ENCODE results near the gene ABLIM3.

DNA sequence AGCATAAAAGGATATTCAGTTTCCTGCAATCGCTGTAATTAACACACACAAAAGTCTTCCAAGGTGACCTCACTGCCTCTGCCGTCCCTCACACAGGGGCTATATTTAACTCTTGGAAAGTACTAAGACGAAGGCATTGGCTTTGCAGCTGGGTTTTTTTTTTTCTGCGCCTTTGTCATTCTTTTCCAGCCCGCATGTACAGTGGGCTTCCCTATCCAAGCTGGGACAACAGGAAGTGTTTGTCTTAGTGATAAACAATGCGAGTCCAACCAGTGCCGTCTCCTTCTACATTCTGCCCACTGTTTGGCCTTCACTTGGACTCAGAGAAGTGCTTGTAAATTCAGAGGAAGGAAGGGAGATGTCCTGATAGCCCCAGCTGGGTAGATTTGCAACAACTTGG is 148.0 kb downstream of the ABLIM3 start:
- TF ChIP-seq, protein P1, sequence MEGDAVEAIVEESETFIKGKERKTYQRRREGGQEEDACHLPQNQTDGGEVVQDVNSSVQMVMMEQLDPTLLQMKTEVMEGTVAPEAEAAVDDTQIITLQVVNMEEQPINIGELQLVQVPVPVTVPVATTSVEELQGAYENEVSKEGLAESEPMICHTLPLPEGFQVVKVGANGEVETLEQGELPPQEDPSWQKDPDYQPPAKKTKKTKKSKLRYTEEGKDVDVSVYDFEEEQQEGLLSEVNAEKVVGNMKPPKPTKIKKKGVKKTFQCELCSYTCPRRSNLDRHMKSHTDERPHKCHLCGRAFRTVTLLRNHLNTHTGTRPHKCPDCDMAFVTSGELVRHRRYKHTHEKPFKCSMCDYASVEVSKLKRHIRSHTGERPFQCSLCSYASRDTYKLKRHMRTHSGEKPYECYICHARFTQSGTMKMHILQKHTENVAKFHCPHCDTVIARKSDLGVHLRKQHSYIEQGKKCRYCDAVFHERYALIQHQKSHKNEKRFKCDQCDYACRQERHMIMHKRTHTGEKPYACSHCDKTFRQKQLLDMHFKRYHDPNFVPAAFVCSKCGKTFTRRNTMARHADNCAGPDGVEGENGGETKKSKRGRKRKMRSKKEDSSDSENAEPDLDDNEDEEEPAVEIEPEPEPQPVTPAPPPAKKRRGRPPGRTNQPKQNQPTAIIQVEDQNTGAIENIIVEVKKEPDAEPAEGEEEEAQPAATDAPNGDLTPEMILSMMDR (conservative IDR thresholded peaks at IDR 0.05; ENCODE audit: low read length), result no peak
- TF ChIP-seq EZH2phosphoT487 (IDR thresholded peaks at IDR 0.05; ENCODE audit: borderline replicate concordance, low read depth, low read length), result no peak

All from OCI-LY7 (cell line).